Measurements from ENCODE around the gene MED15. TPM values are rescaled to one million over a fixed set of nuclear protein-coding genes. Genes with fewer than 3 reads are reported as not detected.

Gene MED15
- total RNA-seq, 1 donor from 2014 or later, result 51.9 TPM

- DNase-seq (ENCODE audit: low read depth), result no peak
- no peak overlapping the region for H3K4me3 ChIP-seq (ENCODE audit: low read depth, low read length)
- TF ChIP-seq, protein P1, sequence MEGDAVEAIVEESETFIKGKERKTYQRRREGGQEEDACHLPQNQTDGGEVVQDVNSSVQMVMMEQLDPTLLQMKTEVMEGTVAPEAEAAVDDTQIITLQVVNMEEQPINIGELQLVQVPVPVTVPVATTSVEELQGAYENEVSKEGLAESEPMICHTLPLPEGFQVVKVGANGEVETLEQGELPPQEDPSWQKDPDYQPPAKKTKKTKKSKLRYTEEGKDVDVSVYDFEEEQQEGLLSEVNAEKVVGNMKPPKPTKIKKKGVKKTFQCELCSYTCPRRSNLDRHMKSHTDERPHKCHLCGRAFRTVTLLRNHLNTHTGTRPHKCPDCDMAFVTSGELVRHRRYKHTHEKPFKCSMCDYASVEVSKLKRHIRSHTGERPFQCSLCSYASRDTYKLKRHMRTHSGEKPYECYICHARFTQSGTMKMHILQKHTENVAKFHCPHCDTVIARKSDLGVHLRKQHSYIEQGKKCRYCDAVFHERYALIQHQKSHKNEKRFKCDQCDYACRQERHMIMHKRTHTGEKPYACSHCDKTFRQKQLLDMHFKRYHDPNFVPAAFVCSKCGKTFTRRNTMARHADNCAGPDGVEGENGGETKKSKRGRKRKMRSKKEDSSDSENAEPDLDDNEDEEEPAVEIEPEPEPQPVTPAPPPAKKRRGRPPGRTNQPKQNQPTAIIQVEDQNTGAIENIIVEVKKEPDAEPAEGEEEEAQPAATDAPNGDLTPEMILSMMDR (conservative IDR thresholded peaks at IDR 0.05; ENCODE audit: low read depth, low read length), result no peak
These were observed 57.8 kb downstream of the MED15 start for GRCh38 chr22:20565079-20565734.

DNA sequence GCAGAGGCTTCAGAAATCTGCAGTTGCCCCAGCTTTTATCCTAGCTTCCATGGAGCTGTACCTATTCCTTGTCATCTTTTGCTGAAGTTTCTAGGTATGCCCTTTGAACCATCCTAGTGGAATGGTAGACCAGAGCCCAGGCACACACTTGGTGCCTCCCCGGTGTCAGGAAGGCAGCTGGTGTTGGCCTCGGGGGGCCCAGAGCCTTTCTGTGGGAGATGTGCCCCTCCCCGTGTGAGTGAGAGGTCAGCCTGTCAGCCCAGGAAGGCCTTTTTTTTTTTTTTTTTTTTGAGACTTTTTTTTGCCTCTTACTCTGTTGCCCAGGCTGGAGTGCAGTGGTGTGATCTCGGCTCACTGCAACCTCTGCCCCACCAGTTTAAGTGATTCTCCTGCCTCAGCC is 58.4 kb downstream of the MED15 start:
- H3K4me3 ChIP-seq (ENCODE audit: low read depth, low read length), result no peak overlapping the region
- no peak for DNase-seq (ENCODE audit: low read depth)
- TF ChIP-seq, protein P1 (conservative IDR thresholded peaks at IDR 0.05; ENCODE audit: low read depth, low read length), result no peak

GRCh38 chr22:20566420-20567260 is 59.2 kb downstream of the MED15 start:
- DNase-seq (ENCODE audit: low read depth), result no peak
- no peak overlapping the region for H3K4me3 ChIP-seq (ENCODE audit: low read depth, low read length)
- TF ChIP-seq, protein P1 (conservative IDR thresholded peaks at IDR 0.05; ENCODE audit: low read depth, low read length), result no peak

GRCh38 chr22:20567371-20567847 is 60.0 kb downstream of the MED15 start:
- TF ChIP-seq, protein P1 (conservative IDR thresholded peaks at IDR 0.05; ENCODE audit: low read depth, low read length), result no peak
- DNase-seq (ENCODE audit: low read depth), result no peak

DNA sequence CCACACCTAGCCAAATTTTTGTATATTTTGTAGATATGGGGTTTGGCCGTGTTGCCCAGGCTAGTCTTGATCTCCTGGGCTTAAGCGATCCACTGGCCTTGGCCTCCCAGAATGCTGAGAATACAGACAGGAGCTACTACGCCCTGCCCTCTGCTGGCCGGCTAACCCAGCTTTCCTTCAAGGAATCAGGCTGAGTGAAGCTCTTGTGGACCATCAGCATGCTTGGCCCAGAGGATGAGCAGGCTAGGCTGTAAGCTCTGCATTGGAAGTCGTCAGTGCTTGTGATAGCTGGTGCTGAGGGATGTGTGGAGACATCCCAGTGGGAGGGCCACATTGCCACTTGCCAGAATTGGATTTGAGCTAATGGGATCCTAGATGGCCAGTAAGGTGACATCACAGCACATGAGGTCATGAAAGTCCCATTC is 60.6 kb downstream of the MED15 start:
- DNase-seq (ENCODE audit: low read depth), result no peak
- TF ChIP-seq, protein P1 (conservative IDR thresholded peaks at IDR 0.05; ENCODE audit: low read depth, low read length), result peak; percentile 53
- no peak overlapping the region for H3K4me3 ChIP-seq (ENCODE audit: low read depth, low read length)

More at GRCh38 chr22:20567371-20567847, 60.0 kb downstream of the MED15 start:
- no peak overlapping the region for H3K4me3 ChIP-seq (ENCODE audit: low read depth, low read length)

- H3K4me3 ChIP-seq (ENCODE audit: low read depth, low read length), result no peak overlapping the region
- TF ChIP-seq, protein P1 (conservative IDR thresholded peaks at IDR 0.05; ENCODE audit: low read depth, low read length), result no peak
- DNase-seq (ENCODE audit: low read depth), result no peak
These were observed 61.2 kb downstream of the MED15 start for GRCh38 chr22:20568502-20569058.
